Vagina (tissue), 2 donors: ENCODE measurements around the gene WWP2. TPM values are rescaled to one million over a fixed set of nuclear protein-coding genes. Genes with fewer than 3 reads are reported as not detected.
A peak's percentile ranks its signal among the peaks of the same experiment; 100 is the strongest.

Source experiments
- DNase-seq, 2 donors: peaks; one replicate each; pipeline ENCODE4 v3.0.0-alpha.2; 2017; ENCODE audit errors: extremely low spot score in 2 of 2
- H3K27ac ChIP-seq: fragments of 200-600 bp; sonication (generic); one replicate; pipeline ENCODE4 v1.5.1; 2019
- H3K27me3 ChIP-seq: fragments of 200-600 bp; sonication (generic); one replicate; pipeline ENCODE4 v1.5.1; 2019
- H3K36me3 ChIP-seq, 2 donors: fragments of 200-600 bp; sonication (generic); one replicate each; pipeline ENCODE4 v1.5.1; 2017 to 2019
- H3K4me1 ChIP-seq: fragments of 200-600 bp; sonication (generic); one replicate; pipeline ENCODE4 v1.5.1; 2019
- H3K4me3 ChIP-seq, 2 donors: fragments of 200-600 bp; sonication (generic); 1 replicate in 1 of 2; 2 replicates in 1 of 2; pipeline ENCODE4 v1.5.1; 2016 to 2019
- H3K9me3 ChIP-seq: fragments of 200-600 bp; sonication (generic); one replicate; pipeline ENCODE4 v1.5.1; 2019
- POLR2A ChIP-seq, 2 donors: fragments of 450-650 bp; IDR thresholded peaks; one replicate each; pipeline ENCODE4 v1.6.1; 2017; ENCODE audit warnings: antibody characterized with exemption in 2 of 2, mild to moderate bottlenecking in 2 of 2, moderate library complexity in 2 of 2
- POLR2AphosphoS5 ChIP-seq, 2 donors: sonication (generic); formaldehyde crosslinking; IDR thresholded peaks; one replicate each; pipeline ENCODE4 v1.9.0; 2017; ENCODE audit warnings: antibody characterized with exemption in 2 of 2, mild to moderate bottlenecking in 2 of 2, low read depth in 1 of 2; ENCODE audit not compliant: insufficient read depth in 1 of 2
- intact Hi-C: fragments of 100-400 bp; cut with DNase I; formaldehyde crosslinking; loops from one replicate; pipeline ENCODE4 v1.15.1; 2023
- total RNA-seq: library from RNA; depleted of rRNA; stranded (reverse); fragments of >200 nt; gene quantifications from one replicate; pipeline ENCODE4 v1.2.3, GENCODE V29; 2016
- TF ChIP-seq, protein P1 (sequence below), 3 experiments: fragments of 450-650 bp in 2 of 3; fragments of 200-600 bp in 1 of 3; sonication (generic) in 1 of 3; IDR thresholded peaks; one replicate each; pipeline ENCODE4 v1.5.1; 2017 to 2019; ENCODE audit warnings: antibody characterized with exemption in 3 of 3, mild to moderate bottlenecking in 2 of 3, moderate library complexity in 2 of 3

Gene WWP2
- total RNA-seq, 1 donor from 2014 or later, result 26.0 TPM

DNA sequence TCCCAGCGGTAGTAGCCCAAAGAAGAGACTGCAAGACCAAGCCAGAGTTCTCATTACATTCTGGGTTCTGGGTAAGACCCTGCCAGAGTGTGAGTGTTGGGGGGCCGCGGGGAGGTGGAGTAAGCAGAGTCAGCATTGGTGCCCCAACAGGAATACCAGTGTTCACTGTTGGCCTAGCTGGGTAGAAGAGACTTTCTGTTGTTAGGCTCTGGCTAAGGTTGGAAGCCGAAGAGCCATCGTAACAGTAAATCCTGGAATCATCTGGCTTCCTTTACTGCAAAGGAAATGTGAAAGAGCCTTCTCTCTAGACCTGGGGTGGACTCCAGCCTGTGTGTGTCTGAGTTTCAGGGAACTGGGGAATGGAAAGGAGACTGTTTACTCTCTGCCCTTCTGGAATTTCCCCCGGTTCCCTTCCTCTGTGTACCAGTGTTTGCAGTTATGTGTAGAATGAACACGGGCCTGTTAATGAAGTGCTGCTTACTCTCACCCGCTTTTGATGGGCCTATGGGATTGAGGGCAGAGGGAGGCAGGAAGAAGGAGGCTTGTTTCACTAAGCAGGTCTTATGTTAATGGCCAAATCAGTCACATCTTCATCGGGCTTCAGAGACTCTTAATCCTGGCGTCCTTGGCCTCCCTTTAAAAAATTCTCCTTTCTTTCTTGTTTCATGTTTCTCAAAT is 68.5 kb downstream of the WWP2 start:
- H3K27me3 ChIP-seq, result no peaks in the 10 kb centered on the region
- H3K36me3 ChIP-seq, result no peaks in the 10 kb centered on the region
- no peak overlapping the region for H3K4me3 ChIP-seq
- H3K27ac ChIP-seq, result peak overlapping the region; percentile 59
- no peak for DNase-seq
- H3K9me3 ChIP-seq, result no peaks in the 10 kb centered on the region
- H3K4me1 ChIP-seq, result peaks cover 19% of the 10 kb centered on the region
- intact Hi-C loops, result no loop called here
- TF ChIP-seq POLR2A (IDR thresholded peaks at IDR 0.05) (no peak), POLR2AphosphoS5 (IDR thresholded peaks at IDR 0.05; ENCODE audit: insufficient read depth in 1 of 2, low read depth in 1 of 2) (no peak)

DNA sequence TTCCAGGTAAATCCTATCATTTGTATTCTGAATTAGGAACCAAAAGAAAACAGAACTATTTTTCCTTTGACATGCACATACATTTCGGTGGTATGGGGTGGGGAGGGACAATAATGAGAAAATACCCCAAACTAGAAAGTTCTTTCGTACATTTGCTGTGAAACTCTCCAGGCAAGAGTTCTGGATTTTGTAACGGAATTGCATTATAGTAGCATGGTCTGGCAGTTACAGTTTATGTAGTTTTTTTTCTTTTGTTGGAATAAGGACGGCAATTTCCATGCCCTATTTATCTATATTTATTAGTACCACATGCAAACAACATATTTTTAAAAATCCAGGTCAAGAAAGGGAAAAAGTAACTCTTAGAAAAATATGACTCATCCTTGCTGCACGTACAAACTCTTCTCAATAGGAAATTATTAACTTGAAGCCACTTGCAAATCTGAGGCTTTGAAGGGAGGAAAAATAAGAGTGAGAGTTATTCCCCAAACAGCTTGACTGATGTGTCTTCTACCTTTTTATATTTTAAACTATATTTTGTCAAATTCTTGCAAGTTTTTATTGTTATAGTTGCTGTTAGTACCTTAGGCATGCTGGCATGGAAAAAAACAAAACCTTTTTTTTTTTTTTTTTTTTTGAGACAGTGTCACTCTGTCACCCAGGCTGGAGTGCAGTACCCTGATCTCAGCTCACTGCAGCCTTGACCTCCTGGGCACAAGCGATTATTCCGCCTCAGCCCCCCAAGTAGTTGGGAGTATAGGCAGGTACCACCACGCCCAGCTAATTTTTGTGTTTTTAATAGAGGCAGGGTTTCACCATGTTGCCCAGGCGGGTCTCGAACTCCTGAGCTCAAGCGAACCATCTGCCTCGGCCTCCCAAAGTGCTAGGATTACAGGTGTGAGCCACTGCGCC is 69.3 kb downstream of the WWP2 start:
- intact Hi-C loops, result no loop called here
- Histone ChIP-seq H3K27ac (peak overlapping the region; percentile 59), H3K9me3 (no peaks in the 10 kb centered on the region), H3K36me3 (no peaks in the 10 kb centered on the region), H3K27me3 (no peaks in the 10 kb centered on the region), H3K4me3 (no peak overlapping the region), H3K4me1 (peaks cover 19% of the 10 kb centered on the region)
- no peak for DNase-seq
- TF ChIP-seq POLR2A (IDR thresholded peaks at IDR 0.05), result no peak
- TF ChIP-seq, protein P1, sequence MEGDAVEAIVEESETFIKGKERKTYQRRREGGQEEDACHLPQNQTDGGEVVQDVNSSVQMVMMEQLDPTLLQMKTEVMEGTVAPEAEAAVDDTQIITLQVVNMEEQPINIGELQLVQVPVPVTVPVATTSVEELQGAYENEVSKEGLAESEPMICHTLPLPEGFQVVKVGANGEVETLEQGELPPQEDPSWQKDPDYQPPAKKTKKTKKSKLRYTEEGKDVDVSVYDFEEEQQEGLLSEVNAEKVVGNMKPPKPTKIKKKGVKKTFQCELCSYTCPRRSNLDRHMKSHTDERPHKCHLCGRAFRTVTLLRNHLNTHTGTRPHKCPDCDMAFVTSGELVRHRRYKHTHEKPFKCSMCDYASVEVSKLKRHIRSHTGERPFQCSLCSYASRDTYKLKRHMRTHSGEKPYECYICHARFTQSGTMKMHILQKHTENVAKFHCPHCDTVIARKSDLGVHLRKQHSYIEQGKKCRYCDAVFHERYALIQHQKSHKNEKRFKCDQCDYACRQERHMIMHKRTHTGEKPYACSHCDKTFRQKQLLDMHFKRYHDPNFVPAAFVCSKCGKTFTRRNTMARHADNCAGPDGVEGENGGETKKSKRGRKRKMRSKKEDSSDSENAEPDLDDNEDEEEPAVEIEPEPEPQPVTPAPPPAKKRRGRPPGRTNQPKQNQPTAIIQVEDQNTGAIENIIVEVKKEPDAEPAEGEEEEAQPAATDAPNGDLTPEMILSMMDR (IDR thresholded peaks at IDR 0.05), result no peak

DNA sequence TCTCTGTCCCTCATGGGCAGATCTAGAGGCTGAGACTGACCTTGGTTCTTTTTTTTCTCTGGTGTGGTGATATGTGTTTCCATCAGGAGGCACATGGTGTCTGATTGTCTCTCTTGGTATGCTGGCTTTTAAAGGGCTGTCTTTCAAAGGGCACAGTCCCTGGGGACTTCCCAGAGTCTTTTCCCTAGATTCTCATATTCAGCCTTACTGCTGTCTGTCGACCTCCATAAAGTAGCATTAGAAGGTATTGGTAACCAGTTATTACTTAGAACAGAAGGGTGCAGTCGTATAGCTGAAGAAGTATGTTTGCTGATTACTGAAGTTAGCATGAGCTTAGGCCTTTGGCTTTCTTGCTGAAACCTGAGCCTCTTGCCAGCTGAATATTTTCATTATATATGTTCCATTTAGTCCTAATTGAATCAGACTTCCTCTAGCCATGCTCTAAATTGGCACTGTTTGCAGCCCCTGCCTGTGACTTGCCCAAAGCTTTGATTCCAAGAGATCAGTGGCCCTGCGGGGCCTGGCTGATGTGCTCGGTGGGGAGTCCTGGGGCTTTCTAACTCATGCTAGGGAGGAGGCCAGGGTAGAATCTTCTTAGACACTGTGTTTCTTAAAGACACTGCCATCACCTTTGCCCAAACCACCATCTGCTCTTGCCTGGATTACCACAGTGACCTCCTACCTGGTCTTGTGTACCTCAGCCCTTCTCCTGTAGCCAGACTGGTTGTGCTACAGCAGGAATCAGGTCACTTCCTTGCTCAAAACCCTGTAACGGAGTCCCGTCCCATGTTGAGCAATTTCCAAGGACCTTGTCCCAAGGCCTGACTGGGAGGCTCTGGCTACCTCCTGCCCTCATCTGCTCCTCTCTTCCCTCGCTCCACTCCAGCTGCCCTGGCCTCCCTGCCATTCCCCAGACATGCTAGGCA is 71.5 kb downstream of the WWP2 start:
- no peak for TF ChIP-seq POLR2A (IDR thresholded peaks at IDR 0.05)
- no peak for TF ChIP-seq POLR2AphosphoS5 (IDR thresholded peaks at IDR 0.05; ENCODE audit: insufficient read depth in 1 of 2, low read depth in 1 of 2)
- TF ChIP-seq, protein P1 (IDR thresholded peaks at IDR 0.05), result no peak
- no peak for DNase-seq
- Histone ChIP-seq H3K27me3 (no peaks in the 10 kb centered on the region), H3K4me1 (peaks cover 20% of the 10 kb centered on the region), H3K36me3 (no peaks in the 10 kb centered on the region), H3K27ac (no peak overlapping the region), H3K4me3 (no peak overlapping the region), H3K9me3 (no peaks in the 10 kb centered on the region)
- intact Hi-C loops, result no loop called here

DNA sequence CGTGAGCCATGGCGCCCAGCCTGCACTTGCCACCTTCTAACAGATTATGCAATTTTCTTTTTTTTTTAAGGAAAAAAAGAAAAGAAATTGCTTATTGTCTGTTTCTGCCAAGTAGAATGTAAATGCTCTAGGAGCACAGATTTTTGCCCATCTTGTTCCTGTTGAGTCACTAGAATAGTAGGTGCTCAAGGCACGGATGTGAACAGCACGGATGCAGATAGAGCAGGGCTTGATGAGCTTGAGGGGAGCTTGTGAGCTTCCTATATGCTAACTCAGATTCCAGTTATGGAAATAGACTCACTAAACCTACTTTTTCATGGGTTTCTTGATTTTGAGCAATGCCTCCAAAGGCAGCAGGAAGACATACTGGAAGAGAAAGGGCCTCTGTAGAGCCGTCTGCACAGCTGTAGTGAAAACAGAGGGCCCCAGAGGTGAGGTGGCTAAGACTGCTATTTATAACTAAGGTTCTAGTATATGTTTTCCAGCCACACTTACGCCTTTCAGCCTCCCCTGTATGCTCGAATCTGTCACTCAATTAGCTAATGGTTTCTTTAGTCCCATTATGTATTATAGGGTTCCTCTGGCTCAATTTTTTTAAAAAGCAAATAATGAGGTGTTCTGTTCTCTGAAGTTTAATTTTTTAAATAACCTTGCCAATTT is 72.8 kb downstream of the WWP2 start:
- H3K4me3 ChIP-seq, result no peak overlapping the region
- no peaks in the 10 kb centered on the region for H3K9me3 ChIP-seq
- no peak overlapping the region for H3K27ac ChIP-seq
- no peaks in the 10 kb centered on the region for H3K36me3 ChIP-seq
- TF ChIP-seq, protein P1 (IDR thresholded peaks at IDR 0.05), result no peak
- TF ChIP-seq POLR2A (IDR thresholded peaks at IDR 0.05) (no peak), POLR2AphosphoS5 (IDR thresholded peaks at IDR 0.05; ENCODE audit: insufficient read depth in 1 of 2, low read depth in 1 of 2) (no peak)
- H3K4me1 ChIP-seq, result peaks cover 33% of the 10 kb centered on the region
- DNase-seq, result no peak
- intact Hi-C loops, result no loop called here
- no peaks in the 10 kb centered on the region for H3K27me3 ChIP-seq

DNA sequence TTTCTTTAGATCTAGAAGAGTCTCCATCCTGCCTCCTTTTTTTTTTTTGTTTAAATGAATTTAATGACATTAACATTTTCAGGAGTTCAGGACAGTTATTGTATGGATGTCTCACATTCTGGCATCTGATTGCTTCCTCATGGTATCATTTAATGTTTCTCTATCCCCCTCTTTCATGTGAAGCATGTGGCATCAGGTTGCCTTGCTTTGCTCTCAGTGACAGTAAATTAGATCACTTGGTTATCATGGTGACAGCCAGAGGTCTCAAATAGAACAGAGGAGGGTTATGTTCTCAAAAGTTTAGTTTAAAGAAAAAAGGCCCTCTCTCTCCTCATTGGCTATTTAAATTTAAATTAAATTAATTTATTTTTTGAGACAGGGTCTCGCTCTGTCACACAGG is 74.1 kb downstream of the WWP2 start:
- DNase-seq, result no peak
- H3K36me3 ChIP-seq, result no peaks in the 10 kb centered on the region
- H3K4me1 ChIP-seq, result peaks cover 27% of the 10 kb centered on the region
- H3K9me3 ChIP-seq, result no peaks in the 10 kb centered on the region
- H3K27me3 ChIP-seq, result no peaks in the 10 kb centered on the region
- no peak overlapping the region for H3K27ac ChIP-seq
- intact Hi-C loops, result no loop called here
- no peak for TF ChIP-seq POLR2A (IDR thresholded peaks at IDR 0.05)
- H3K4me3 ChIP-seq, result no peak overlapping the region
